ENCODE data around the gene AGFG1.
"Not testable (repeated sequence)": the region's sequence is repeated elsewhere in the genome, so short reads cannot be mapped to it uniquely, and the experiment has no call there.

Gene AGFG1

DNA sequence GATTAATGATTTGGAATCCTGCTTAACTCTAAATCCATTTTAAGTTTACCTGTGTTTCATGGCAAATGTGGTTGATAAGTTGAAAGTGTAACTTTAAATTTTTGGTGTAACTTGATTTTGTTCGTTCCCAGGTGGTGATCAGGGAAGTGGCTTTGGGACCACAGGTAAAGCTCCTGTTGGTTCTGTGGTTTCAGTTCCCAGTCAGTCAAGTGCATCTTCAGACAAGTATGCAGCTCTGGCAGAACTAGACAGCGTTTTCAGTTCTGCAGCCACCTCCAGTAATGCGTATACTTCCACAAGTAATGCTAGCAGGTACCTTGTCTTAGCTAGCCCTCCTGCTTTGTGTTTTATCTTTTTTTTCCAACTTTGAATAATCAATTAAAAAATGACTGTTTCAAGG is 62.8 kb downstream of the AGFG1 start:
- DNase-seq, result no peak

GRCh38 chr2:227536445-227536844 is 64.5 kb downstream of the AGFG1 start:
- DNase-seq, result peak in 1 of 56 donors; percentile 3

- DNase-seq, result no peak
Observed at GRCh38 chr2:227539465-227539956, 67.6 kb downstream of the AGFG1 start.

DNA sequence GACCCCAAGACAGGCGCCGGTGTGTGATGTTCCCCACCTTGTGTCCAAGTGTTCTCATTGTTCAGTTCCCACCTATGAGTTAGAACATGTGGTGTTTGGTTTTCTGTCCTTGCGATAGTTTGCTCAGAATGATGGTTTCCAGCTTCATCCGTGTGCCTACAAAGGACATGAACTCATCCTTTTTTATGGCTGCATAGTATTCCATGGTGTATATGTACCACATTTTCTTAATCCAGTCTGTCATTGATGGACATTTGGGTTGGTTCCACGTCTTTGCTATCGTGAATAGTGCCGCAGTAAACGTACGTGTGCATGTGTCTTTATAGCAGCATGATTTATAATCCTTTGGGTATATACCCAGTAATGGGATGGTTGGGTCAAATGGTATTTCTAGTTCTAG is 68.4 kb downstream of the AGFG1 start:
- not testable (repeated sequence) for DNase-seq

GRCh38 chr2:227545990-227546389 is 74.0 kb downstream of the AGFG1 start:
- no peak for DNase-seq

DNA sequence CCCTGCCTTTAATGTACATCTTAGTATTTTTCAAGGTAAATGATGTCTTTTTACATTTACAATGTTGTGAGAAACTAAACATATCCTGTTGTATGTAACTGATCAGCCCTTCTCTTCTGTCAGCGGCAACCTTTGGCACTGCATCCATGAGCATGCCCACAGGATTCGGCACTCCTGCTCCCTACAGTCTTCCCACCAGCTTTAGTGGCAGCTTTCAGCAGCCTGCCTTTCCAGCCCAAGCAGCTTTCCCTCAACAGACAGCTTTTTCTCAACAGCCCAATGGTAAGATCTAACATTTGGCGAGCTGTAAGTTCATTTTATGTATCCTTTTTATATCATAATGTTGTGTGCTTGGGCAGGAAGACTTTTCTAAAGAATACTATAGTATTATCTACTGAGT is 79.9 kb downstream of the AGFG1 start:
- no peak for DNase-seq

- DNase-seq, result no peak
Observed at GRCh38 chr2:227562581-227562980, 90.6 kb downstream of the AGFG1 start.

- no peak for DNase-seq
Observed at GRCh38 chr2:227565080-227565479, 93.1 kb downstream of the AGFG1 start.

GRCh38 chr2:227566012-227566411 is 94.1 kb downstream of the AGFG1 start:
- no peak for DNase-seq

- no peak for DNase-seq
Observed at GRCh38 chr2:227568852-227569169, 96.9 kb downstream of the AGFG1 start.

GRCh38 chr2:227570615-227571014 is 98.7 kb downstream of the AGFG1 start:
- no peak for DNase-seq

- no peak for DNase-seq
Observed at GRCh38 chr2:227576110-227576509, 104.2 kb downstream of the AGFG1 start.

GRCh38 chr2:227576812-227577211 is 104.9 kb downstream of the AGFG1 start:
- DNase-seq, result no peak

- DNase-seq, result no peak
Observed at GRCh38 chr2:227577555-227577954, 105.6 kb downstream of the AGFG1 start.

DNA sequence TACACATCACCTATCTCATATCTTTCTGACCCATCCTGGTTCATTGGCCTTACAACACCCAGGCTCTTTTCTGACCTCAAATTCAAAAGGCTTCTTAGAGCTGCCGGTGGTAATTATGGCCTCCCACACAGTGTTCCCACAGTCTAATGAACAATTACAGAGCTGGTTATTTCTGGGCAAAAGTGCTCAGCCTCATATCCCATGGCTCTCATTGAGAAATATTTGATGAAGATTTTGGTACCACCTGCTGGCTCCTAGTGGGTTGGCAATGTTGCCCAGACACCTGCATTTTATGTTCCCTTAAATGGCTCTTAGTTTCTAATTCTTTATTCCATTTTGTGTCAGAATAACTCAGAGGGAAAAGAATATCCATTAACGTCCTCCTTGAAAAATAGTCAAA is 106.7 kb downstream of the AGFG1 start:
- DNase-seq, result no peak

DNA sequence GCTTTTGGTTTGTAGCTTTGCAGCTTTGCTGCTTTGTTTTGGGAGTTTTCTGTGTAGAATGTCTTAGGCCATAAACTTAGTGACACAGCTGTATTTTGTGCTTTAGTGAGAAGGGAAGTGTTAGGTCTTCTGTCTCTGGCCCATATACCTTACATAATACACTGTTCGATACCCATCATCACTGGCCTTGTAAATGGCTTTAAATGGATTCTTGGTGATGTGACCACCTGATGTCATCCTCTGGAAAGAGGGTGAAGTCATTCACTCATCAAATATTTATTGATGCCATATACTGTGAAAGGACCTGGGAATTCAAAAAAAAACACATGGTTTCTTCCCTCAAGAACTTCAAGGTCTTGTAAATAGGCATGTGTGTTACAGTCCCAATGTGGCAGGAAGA is 107.8 kb downstream of the AGFG1 start:
- DNase-seq, result no peak

DNA sequence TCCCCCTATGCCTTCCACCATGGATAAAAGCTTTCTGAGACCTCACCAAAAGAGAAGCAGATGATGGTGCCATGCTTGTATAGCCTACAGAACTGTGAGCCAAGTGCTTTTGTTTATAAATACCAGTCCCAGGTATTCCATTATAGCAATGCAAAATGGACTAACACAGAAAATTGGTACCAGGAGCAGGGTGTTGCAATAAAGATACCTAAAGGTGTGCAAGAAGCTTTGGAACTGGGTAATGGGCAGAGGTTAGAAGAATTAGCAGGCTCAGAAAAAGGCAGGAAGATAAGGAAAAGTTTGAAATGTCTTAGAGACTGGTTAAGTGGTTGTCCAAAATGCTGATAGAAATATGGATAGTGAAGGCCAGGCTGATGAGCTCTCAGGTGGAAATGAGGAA is 110.4 kb downstream of the AGFG1 start:
- no peak for DNase-seq

GRCh38 chr2:227592694-227593387 is 120.9 kb downstream of the AGFG1 start:
- no peak for DNase-seq

DNA sequence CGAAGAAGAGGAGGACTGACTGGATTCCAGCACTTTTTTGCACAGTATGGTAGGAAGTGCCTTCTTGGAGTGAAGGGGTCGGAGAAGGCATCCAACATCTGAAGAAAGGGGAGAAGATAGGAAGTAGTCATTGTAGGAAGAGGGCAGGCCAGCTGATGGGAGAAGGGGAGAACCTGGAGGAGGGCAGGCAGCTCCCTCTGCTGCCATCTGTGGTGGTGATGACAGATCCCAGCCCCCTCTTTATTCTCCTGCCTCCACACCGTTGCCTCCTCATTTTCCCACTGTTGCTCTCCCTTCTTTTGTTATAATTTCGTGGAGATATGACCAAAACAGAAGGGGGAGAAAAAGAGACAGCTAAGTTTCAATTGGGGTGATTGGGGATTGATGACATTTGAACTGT is 123.8 kb downstream of the AGFG1 start:
- DNase-seq, result no peak

DNA sequence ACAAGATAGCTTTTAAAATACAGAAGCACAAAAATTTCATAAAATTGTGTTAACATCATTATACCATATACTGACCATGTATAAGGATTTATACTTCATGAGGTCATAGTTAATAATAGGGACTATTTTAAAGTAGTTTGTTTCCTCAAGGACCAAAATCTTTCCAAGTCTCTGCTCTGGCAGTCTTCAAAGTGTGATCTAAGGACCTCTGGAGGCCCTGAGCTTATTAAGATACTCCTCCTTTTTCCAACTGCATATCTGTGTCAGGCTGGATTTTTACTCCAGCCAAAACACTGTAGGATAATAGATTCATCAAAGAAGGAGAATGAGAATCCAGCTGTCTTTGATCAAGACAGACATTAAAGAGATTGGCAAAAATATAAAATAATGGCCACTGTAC is 125.1 kb downstream of the AGFG1 start:
- no peak for DNase-seq

- DNase-seq, result no peak
Observed at GRCh38 chr2:227597998-227598397, 126.0 kb downstream of the AGFG1 start.

- not testable (repeated sequence) for DNase-seq
Observed at GRCh38 chr2:227598835-227599503, 127.0 kb downstream of the AGFG1 start, which contains the start of gene SCYGR2. Gene SCYGR2, plus strand, starts transcription at chr2:227598893. Its CDS starts 0 bp downstream, at chr2:227598893.

GRCh38 chr2:227602358-227602757 is 130.4 kb downstream of the AGFG1 start:
- no peak for DNase-seq
